ENCODE data around the gene ADISSP. TPM values are rescaled to one million over a fixed set of nuclear protein-coding genes. Genes with fewer than 3 reads are reported as not detected.

Gene ADISSP
- total and polyA plus RNA-seq, 2 of the 8 experiments (the other 6 are each of a cell fraction or from before 2014, with no cell fraction given): 111 to 141 TPM

- H3K14ac ChIP-seq (ENCODE audit: insufficient read length): no peak overlapping the region
- H3K9ac ChIP-seq (replicated peaks in 1 of 4; ENCODE audit: extremely low read depth in 1 of 4, low read depth in 3 of 4, low read length in 3 of 4): no peak overlapping the region
- no peak overlapping the region for H3K4me3 ChIP-seq (ENCODE audit: extremely low read depth in 1 of 4, insufficient read depth in 2 of 4, low read depth in 3 of 4, low read length in 4 of 4)
- H3K4ac ChIP-seq (replicated peaks; ENCODE audit: insufficient read length, low read depth, low read length): no peak overlapping the region
- FAIRE-seq (no peak), DNase-seq (ENCODE audit: low read depth in 1 of 2, low spot score in 2 of 2) (no peak)
- H4K5ac ChIP-seq (ENCODE audit: insufficient read length, low read depth, low read length): no peak overlapping the region
- TF ChIP-seq BACH1 (IDR thresholded peaks at IDR 0.05; ENCODE audit: low read length) (no peak), TAF7 (optimal IDR thresholded peaks at IDR 0.05; ENCODE audit: borderline replicate concordance, low read depth, low read length) (no peak)
- no peaks in the 10 kb centered on the region for H3K9me3 ChIP-seq (ENCODE audit: insufficient read depth in 2 of 2, low read depth in 1 of 2, low read length in 1 of 2)
- peaks cover 0 to 16% of the 10 kb centered on the region in 2 experiments; a peak in 1 of 4 replicates for H3K79me2 ChIP-seq (ENCODE audit: control insufficient read depth in 1 of 2, insufficient read depth in 2 of 2, low read length in 2 of 2)
- H2BK15ac ChIP-seq (ENCODE audit: low read length): no peak overlapping the region
- H3K18ac ChIP-seq (ENCODE audit: extremely low read depth, low read length): no peak overlapping the region
- H3K79me1 ChIP-seq (ENCODE audit: low read depth, low read length): peaks cover 15% of the 10 kb centered on the region
- no peak overlapping the region for H3K56ac ChIP-seq (replicated peaks; ENCODE audit: insufficient read length, low read depth, low read length)
- ChIA-PET POLR2A (ENCODE audit: partially characterized antibody) (interaction anchor here (0.7 to 1.2 kb wide), 5 partner anchors 10 to 21 kb away, joined by 3 to 5 read pairs (median 3); partner anchors contain the start of gene SPEF1), CTCF (ENCODE audit: partially characterized antibody) (interaction anchor here (0.8 to 18.6 kb wide), 9 partner anchors 2 to 84 kb away, joined by 3 to 277 read pairs (median 5); partner anchors contain the start of genes ADISSP and HSPA12B)
- 82% methylated on average over 10 of the region's 10 CpGs; no CpG with 5 or more reads in 1 of the 2 experiments for WGBS, 2 experiments (ENCODE audit: extremely low coverage in 1 of 2, insufficient coverage in 1 of 2, insufficient read length in 1 of 2, insufficient replicate concordance in 2 of 2, low coverage in 1 of 2, low lambda C conversion rate in 2 of 2, missing lambda C conversion rate in 1 of 2)
- no peaks in the 10 kb centered on the region for H3K23me2 ChIP-seq (ENCODE audit: low read depth, low read length)
- H3K4me1 ChIP-seq (replicated peaks in 1 of 4; ENCODE audit: control insufficient read depth in 3 of 4, insufficient read depth in 4 of 4, low read length in 3 of 4): no peaks in the 10 kb centered on the region
- no peak overlapping the region; the same call in 1 of the 2 replicates for H2BK5ac ChIP-seq (ENCODE audit: low read depth, low read length)
- H3K27ac ChIP-seq (ENCODE audit: low read depth, low read length): no peak overlapping the region
- no peak overlapping the region for H2BK20ac ChIP-seq (ENCODE audit: low read length)
- no peak overlapping the region for H2AK5ac ChIP-seq (ENCODE audit: low read depth, low read length)
- H3K27me3 ChIP-seq (replicated peaks in 1 of 4; ENCODE audit: control insufficient read depth in 3 of 4, extremely low read depth in 1 of 4, insufficient read depth in 3 of 4, low read length in 3 of 4): no peaks in the 10 kb centered on the region
- H2BK12ac ChIP-seq (ENCODE audit: low read depth, low read length): no peak overlapping the region
- no peak overlapping the region for H3K23ac ChIP-seq (ENCODE audit: insufficient read length)
- H3K36me3 ChIP-seq (ENCODE audit: control insufficient read depth in 2 of 4, insufficient read depth in 4 of 4, low read length in 3 of 4): peaks cover 0 to 15% (median 2%) of the 10 kb centered on the region in 4 experiments; a peak in 4 of 8 replicates
- no peak overlapping the region for H3K4me2 ChIP-seq (ENCODE audit: insufficient read depth in 1 of 2, low read depth in 2 of 2, low read length in 2 of 2)
- no peak overlapping the region for H2AFZ ChIP-seq (ENCODE audit: low read length)
- no peak overlapping the region for H4K8ac ChIP-seq (ENCODE audit: extremely low read depth, insufficient read depth, low read length)
- H4K20me1 ChIP-seq (replicated peaks in 1 of 2; ENCODE audit: control insufficient read depth in 1 of 2, insufficient read depth in 2 of 2, low read length in 2 of 2): peaks cover 2 to 17% of the 10 kb centered on the region in 2 experiments
- H2BK120ac ChIP-seq (replicated peaks; ENCODE audit: low read depth, low read length): no peak overlapping the region
- H4K91ac ChIP-seq (replicated peaks; ENCODE audit: insufficient read length, low read length): no peak overlapping the region
Measured at GRCh38 chr20:3760655-3761348, 6.8 kb downstream of the ADISSP start.
